ENCODE results near the gene SLC17A7. TPM values are rescaled to one million over a fixed set of nuclear protein-coding genes. Genes with fewer than 3 reads are reported as not detected.

SLC17A7 gene
- total and polyA plus RNA-seq, 2 of the 13 experiments (the other 11 are each of a cell fraction or from before 2014, with no cell fraction given): 0.32 TPM; not detected in 1

GRCh38 chr19:49451430-49452181, 10.3 kb upstream of the SLC17A7 start, which contains the start of gene PIH1D1:
TSS of gene PIH1D1 (minus strand) at chr19:49451814. CDS start at chr19:49451574, 240 bp downstream.
- POLR2A ChIA-PET: interaction anchor here (0.6 to 3.4 kb wide), 15 partner anchors 8 to 225 kb away, joined by 3 to 34 read pairs (median 4); partner anchors contain the start of genes DKKL1, FLT3LG, PRMT1 and RPS11
- ATAC-seq (peak; percentile 85), DNase-seq (ENCODE audit: low spot score) (peak; percentile 99), FAIRE-seq (peak; percentile 99)
- no peaks in the 10 kb centered on the region for H4K20me1 ChIP-seq (ENCODE audit: insufficient read depth, low read length)
- peaks cover 29% of the 10 kb centered on the region for H3K79me2 ChIP-seq (ENCODE audit: insufficient read depth, low read length)
- H3K4me2 ChIP-seq (ENCODE audit: low read depth, low read length): peak within 1 kb of the TSS; percentile 92
- intact Hi-C loops (cut with micrococcal nuclease; ENCODE audit: unreplicated experiment) (no loop called here), in situ Hi-C loops (cut with HindIII; ENCODE audit: extremely low pct_ligation_motif_present, low pct_unique_long_range_greater_than_20kb) (no loop called here)
- no peaks in the 10 kb centered on the region; a peak in 1 of 5 replicates for H3K27me3 ChIP-seq (ENCODE audit: control insufficient read depth in 1 of 2, insufficient read depth in 2 of 2, low read length in 2 of 2)
- H3K4me1 ChIP-seq (ENCODE audit: insufficient read depth, low read length): peaks cover 35% of the 10 kb centered on the region
- H2AFZ ChIP-seq (ENCODE audit: low read length): peak within 1 kb of the TSS; percentile 93
- under 1% methylated on average over 12 of the region's 42 CpGs for WGBS (ENCODE audit: low lambda C conversion rate)
- no peaks in the 10 kb centered on the region for H3K9me3 ChIP-seq (ENCODE audit: low read length)
- peak within 1 kb of the TSS; percentile 99 for H3K9ac ChIP-seq (ENCODE audit: insufficient read depth, low read depth, low read length)
- peak within 1 kb of the TSS; percentile 93 to 98 (median 95) for H3K4me3 ChIP-seq (replicated peaks in 1 of 3; ENCODE audit: insufficient read depth in 1 of 3, low read depth in 2 of 3, low read length in 3 of 3)
- H3K36me3 ChIP-seq (replicated peaks in 1 of 2; ENCODE audit: control insufficient read depth in 1 of 2, insufficient read depth in 2 of 2, low read length in 2 of 2): peaks cover 6 to 22% of the 10 kb centered on the region in 2 experiments; a peak in 3 of 5 replicates
- TSS peak; percentile 85 for BruUV-seq (replicated peaks)
- H3K27ac ChIP-seq (ENCODE audit: extremely low read length, insufficient read depth, low read length): peak within 1 kb of the TSS; percentile 99
- CTCF ChIA-PET (ENCODE audit: low intra/inter-chr PET ratio, low total read pairs): no interaction called here
- TF ChIP-seq THAP11 (CRISPR knock-in tag; IDR thresholded peaks at IDR 0.05): peak; percentile 94
- peak; percentile 46; the same call in 1 of the 2 replicates for TF ChIP-seq ZFP82 (CRISPR knock-in tag; IDR thresholded peaks at IDR 0.05; ENCODE audit: borderline replicate concordance)
- TF ChIP-seq ZNF512B (CRISPR knock-in tag; IDR thresholded peaks at IDR 0.05; ENCODE audit: borderline replicate concordance): no peak
- no peak for TF ChIP-seq XBP1 (CRISPR knock-in tag; IDR thresholded peaks at IDR 0.05)
- peak; percentile 47; the same call in 1 of the 2 replicates for TF ChIP-seq ZNF747 (CRISPR knock-in tag; IDR thresholded peaks at IDR 0.05; ENCODE audit: borderline replicate concordance)
- no peak for TF ChIP-seq ZBTB8A (CRISPR knock-in tag; IDR thresholded peaks at IDR 0.05; ENCODE audit: borderline replicate concordance, low read depth)
- no peak; the same call in 1 of the 2 replicates for TF ChIP-seq NFYC (CRISPR knock-in tag; IDR thresholded peaks at IDR 0.05)
- peak; percentile 52; the same call in 1 of the 2 replicates for TF ChIP-seq TBX2 (CRISPR knock-in tag; IDR thresholded peaks at IDR 0.05; ENCODE audit: borderline replicate concordance)
- TF ChIP-seq XRCC5 (optimal IDR thresholded peaks at IDR 0.05; ENCODE audit: low read length): peak; percentile 41
- TF ChIP-seq RBM22 (optimal IDR thresholded peaks at IDR 0.05; ENCODE audit: low read length): peak; percentile 32
- peak; percentile 42; the same call in 1 of the 2 replicates for TF ChIP-seq ZNF891 (CRISPR knock-in tag; IDR thresholded peaks at IDR 0.05)
- TF ChIP-seq EEA1 (CRISPR knock-in tag; IDR thresholded peaks at IDR 0.05; ENCODE audit: borderline replicate concordance): no peak
- no peak for TF ChIP-seq HNRNPLL (IDR thresholded peaks at IDR 0.05; ENCODE audit: low read depth, low read length, poor library complexity, severe bottlenecking)
- TF ChIP-seq EED (CRISPR knock-in tag; IDR thresholded peaks at IDR 0.05): 0 out of 2 replicates have a peak, but pooled peaks have one; percentile 45
- no peak for TF ChIP-seq LRRFIP1 (CRISPR knock-in tag; conservative IDR thresholded peaks at IDR 0.05)
- TF ChIP-seq ZSCAN25 (CRISPR knock-in tag; IDR thresholded peaks at IDR 0.05): no peak
- peak; percentile 90 for TF ChIP-seq GATAD1 (CRISPR knock-in tag; IDR thresholded peaks at IDR 0.05)
- TF ChIP-seq THAP8 (CRISPR knock-in tag; IDR thresholded peaks at IDR 0.05; ENCODE audit: borderline replicate concordance): no peak
